Measurements from ENCODE around the gene CEACAM7. TPM values are rescaled to one million over a fixed set of nuclear protein-coding genes. Genes with fewer than 3 reads are reported as not detected.
A peak's percentile ranks its signal among the peaks of the same experiment; 100 is the strongest.

Gene CEACAM7
- total and polyA plus RNA-seq, 7 donors: 0.49 to 1,079 (median 142) TPM; not detected in 1

DNA sequence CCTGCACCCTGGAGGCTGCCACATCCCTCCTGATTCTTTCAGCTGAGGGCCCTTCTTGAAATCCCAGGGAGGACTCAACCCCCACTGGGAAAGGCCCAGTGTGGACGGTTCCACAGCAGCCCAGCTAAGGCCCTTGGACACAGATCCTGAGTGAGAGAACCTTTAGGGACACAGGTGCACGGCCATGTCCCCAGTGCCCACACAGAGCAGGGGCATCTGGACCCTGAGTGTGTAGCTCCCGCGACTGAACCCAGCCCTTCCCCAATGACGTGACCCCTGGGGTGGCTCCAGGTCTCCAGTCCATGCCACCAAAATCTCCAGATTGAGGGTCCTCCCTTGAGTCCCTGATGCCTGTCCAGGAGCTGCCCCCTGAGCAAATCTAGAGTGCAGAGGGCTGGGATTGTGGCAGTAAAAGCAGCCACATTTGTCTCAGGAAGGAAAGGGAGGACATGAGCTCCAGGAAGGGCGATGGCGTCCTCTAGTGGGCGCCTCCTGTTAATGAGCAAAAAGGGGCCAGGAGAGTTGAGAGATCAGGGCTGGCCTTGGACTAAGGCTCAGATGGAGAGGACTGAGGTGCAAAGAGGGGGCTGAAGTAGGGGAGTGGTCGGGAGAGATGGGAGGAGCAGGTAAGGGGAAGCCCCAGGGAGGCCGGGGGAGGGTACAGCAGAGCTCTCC, 13.5 kb upstream of the CEACAM7 start:
- Histone ChIP-seq H3K27me3 (peaks cover 0 to 19% (median 5%) of the 10 kb centered on the region in 3 donors), H3K4me1 (no peaks in the 10 kb centered on the region), H3K36me3 (no peaks in the 10 kb centered on the region), H3K4me3 (no peak overlapping the region), H3K9me3 (no peaks in the 10 kb centered on the region), H3K27ac (no peak overlapping the region)
- intact Hi-C loops (cut with DNase I): no loop called here
- WGBS, 2 donors: 52 to 53% methylated on average over 10 of the region's 10 CpGs
- TF ChIP-seq, protein P1, sequence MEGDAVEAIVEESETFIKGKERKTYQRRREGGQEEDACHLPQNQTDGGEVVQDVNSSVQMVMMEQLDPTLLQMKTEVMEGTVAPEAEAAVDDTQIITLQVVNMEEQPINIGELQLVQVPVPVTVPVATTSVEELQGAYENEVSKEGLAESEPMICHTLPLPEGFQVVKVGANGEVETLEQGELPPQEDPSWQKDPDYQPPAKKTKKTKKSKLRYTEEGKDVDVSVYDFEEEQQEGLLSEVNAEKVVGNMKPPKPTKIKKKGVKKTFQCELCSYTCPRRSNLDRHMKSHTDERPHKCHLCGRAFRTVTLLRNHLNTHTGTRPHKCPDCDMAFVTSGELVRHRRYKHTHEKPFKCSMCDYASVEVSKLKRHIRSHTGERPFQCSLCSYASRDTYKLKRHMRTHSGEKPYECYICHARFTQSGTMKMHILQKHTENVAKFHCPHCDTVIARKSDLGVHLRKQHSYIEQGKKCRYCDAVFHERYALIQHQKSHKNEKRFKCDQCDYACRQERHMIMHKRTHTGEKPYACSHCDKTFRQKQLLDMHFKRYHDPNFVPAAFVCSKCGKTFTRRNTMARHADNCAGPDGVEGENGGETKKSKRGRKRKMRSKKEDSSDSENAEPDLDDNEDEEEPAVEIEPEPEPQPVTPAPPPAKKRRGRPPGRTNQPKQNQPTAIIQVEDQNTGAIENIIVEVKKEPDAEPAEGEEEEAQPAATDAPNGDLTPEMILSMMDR (IDR thresholded peaks at IDR 0.05): peak in 1 of 4 experiments; percentile 28
- no peak for TF ChIP-seq POLR2AphosphoS5 (IDR thresholded peaks at IDR 0.05)
- peak; percentile 52 for DNase-seq

DNA sequence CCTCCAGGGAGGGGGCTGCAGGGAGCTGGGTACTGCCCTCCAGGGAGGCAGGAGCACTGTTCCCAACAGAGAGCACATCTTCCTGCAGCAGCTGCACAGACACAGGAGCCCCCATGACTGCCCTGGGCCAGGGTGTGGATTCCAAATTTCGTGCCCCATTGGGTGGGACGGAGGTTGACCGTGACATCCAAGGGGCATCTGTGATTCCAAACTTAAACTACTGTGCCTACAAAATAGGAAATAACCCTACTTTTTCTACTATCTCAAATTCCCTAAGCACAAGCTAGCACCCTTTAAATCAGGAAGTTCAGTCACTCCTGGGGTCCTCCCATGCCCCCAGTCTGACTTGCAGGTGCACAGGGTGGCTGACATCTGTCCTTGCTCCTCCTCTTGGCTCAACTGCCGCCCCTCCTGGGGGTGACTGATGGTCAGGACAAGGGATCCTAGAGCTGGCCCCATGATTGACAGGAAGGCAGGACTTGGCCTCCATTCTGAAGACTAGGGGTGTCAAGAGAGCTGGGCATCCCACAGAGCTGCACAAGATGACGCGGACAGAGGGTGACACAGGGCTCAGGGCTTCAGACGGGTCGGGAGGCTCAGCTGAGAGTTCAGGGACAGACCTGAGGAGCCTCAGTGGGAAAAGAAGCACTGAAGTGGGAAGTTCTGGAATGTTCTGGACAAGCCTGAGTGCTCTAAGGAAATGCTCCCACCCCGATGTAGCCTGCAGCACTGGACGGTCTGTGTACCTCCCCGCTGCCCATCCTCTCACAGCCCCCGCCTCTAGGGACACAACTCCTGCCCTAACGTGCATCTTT, 12.5 kb upstream of the CEACAM7 start:
- peak; percentile 29 for DNase-seq
- intact Hi-C loops (cut with DNase I): no loop called here

GRCh38 chr19:41699968-41700323, 11.9 kb upstream of the CEACAM7 start:
- intact Hi-C loops (cut with DNase I): no loop called here
- no peaks in the 10 kb centered on the region for H3K4me1 ChIP-seq
- no peak overlapping the region for H3K27ac ChIP-seq
- no peak overlapping the region for H3K4me3 ChIP-seq
- TF ChIP-seq POLR2A (IDR thresholded peaks at IDR 0.05) (no peak), EP300 (IDR thresholded peaks at IDR 0.05) (no peak), POLR2AphosphoS5 (IDR thresholded peaks at IDR 0.05) (no peak)
- TF ChIP-seq, protein P1 (IDR thresholded peaks at IDR 0.05): no peak
- peak; percentile 34 for DNase-seq
- no peaks in the 10 kb centered on the region for H3K36me3 ChIP-seq
- H3K9me3 ChIP-seq: no peaks in the 10 kb centered on the region
- H3K27me3 ChIP-seq: peaks cover 0 to 5% (median 0%) of the 10 kb centered on the region in 3 donors
- 30 to 71% methylated on average over 2 of the region's 2 CpGs for WGBS, 2 donors

More for the DNA sequence above, 12.5 kb upstream of the CEACAM7 start:
- H3K36me3 ChIP-seq: no peaks in the 10 kb centered on the region
- H3K27me3 ChIP-seq: peaks cover 0 to 9% (median 5%) of the 10 kb centered on the region in 3 donors
- WGBS, 2 donors: 68 to 85% methylated on average over 13 of the region's 13 CpGs
- no peaks in the 10 kb centered on the region for H3K9me3 ChIP-seq
- no peak overlapping the region for H3K27ac ChIP-seq
- TF ChIP-seq, protein P1 (IDR thresholded peaks at IDR 0.05): no peak
- TF ChIP-seq EP300 (IDR thresholded peaks at IDR 0.05) (no peak), POLR2AphosphoS5 (IDR thresholded peaks at IDR 0.05) (no peak), POLR2A (IDR thresholded peaks at IDR 0.05) (no peak)
- no peaks in the 10 kb centered on the region for H3K4me1 ChIP-seq
- H3K4me3 ChIP-seq: no peak overlapping the region

GRCh38 chr19:41699231-41699967, 11.3 kb upstream of the CEACAM7 start:
- H3K9me3 ChIP-seq: no peaks in the 10 kb centered on the region
- no peaks in the 10 kb centered on the region for H3K36me3 ChIP-seq
- WGBS, 2 donors: 33 to 69% methylated on average over 17 of the region's 17 CpGs
- no peaks in the 10 kb centered on the region for H3K4me1 ChIP-seq
- intact Hi-C loops (cut with DNase I): no loop called here
- H3K27me3 ChIP-seq: peaks cover 0 to 5% (median 0%) of the 10 kb centered on the region in 3 donors
- H3K27ac ChIP-seq: no peak overlapping the region
- DNase-seq: peak; percentile 52
- H3K4me3 ChIP-seq: no peak overlapping the region
- TF ChIP-seq EP300 (IDR thresholded peaks at IDR 0.05) (no peak), POLR2A (IDR thresholded peaks at IDR 0.05) (no peak), POLR2AphosphoS5 (IDR thresholded peaks at IDR 0.05) (no peak)
- TF ChIP-seq, protein P1 (IDR thresholded peaks at IDR 0.05): no peak

All from sigmoid colon (tissue), 7 donors.